GM19240 (cell line): Measurements from ENCODE around the gene TECTB.

ENCODE experiments used
- DNase-seq: peaks from one replicate; pipeline ENCODE4 v3.0.0; 2011; ENCODE audit warnings: low spot score; ENCODE audit not compliant: insufficient read length

Gene TECTB

GRCh38 chr10:112345743-112346142 lies 62.5 kb downstream of the TECTB start:
- no peak for DNase-seq

DNA sequence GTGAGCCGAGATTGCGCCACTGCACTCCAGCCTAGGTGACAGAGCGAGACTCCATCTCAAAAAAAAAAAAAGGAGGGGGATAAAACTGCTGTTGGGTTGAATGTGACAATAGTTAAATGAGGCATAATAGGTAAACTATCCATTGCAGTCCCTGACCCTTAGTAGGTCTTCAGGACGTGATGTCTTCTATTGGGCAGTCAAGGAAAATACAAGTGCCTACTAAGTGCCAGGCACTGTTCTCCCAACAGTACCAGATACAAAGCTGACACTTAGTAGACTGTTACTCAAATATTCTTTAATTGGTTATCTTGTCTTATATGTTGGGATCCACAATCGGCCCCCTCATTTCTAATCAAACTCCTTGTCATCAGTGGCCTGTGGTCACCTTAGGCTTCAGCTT lies 63.6 kb downstream of the TECTB start:
- DNase-seq, result no peak

- no peak for DNase-seq
Observed at GRCh38 chr10:112347709-112348671, 64.8 kb downstream of the TECTB start.

GRCh38 chr10:112348759-112349158 lies 65.6 kb downstream of the TECTB start:
- no peak for DNase-seq

GRCh38 chr10:112349521-112350085 lies 66.4 kb downstream of the TECTB start:
- DNase-seq, result no peak

GRCh38 chr10:112351146-112351545 lies 67.9 kb downstream of the TECTB start:
- DNase-seq, result no peak

- no peak for DNase-seq
Observed at GRCh38 chr10:112352044-112352443, 68.8 kb downstream of the TECTB start.

DNA sequence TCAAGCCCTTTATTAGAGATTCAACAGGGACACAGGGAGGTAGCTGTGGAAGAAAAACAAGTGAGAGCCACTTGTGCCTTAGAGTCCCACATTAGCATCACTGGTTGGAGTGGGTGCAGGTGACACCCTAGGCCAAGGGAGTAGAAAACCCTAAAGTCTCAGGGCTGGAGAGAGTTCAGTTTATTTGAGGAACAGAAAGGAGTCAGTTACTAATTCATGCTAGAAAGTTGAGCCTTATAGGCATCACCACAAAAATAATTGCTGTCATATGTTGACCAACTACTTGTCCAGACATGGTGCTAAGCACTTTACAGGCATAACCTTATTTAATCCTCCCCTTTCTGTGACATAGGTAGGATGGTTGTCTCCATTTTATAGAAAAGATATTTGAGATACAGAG lies 69.8 kb downstream of the TECTB start:
- DNase-seq, result no peak
